BJ (cell line): ENCODE data around the gene HSBP1L1. TPM values are rescaled to one million over a fixed set of nuclear protein-coding genes. Genes with fewer than 3 reads are reported as not detected.

Experiments
- CTCF ChIA-PET: fragments of 350-600 bp; formaldehyde crosslinking; extraction: SDS; loops from one replicate; lab custom pipeline; 2021; ENCODE audit warnings: antibody characterized with exemption, inconsistent platforms; lab: Yijun Ruan, JAX
- POLR2A ChIA-PET: fragments of 300-600 bp; sonication (Branson Sonifier 250); formaldehyde crosslinking; extraction: SDS; loops from one replicate; lab custom pipeline; 2021; ENCODE audit warnings: antibody characterized with exemption; lab: Charles Lee
- DNase-seq: peaks from one replicate; pipeline ENCODE4 v3.0.0-alpha.2; 2011; ENCODE audit warnings: low read depth
- H3K27me3 ChIP-seq: 2 replicates; pipeline ENCODE4 v1.6.0; 2011; ENCODE audit warnings: low read length; ENCODE audit not compliant: control insufficient read depth, insufficient read depth
- H3K36me3 ChIP-seq: 2 replicates; pipeline ENCODE4 v1.5.1; 2011; ENCODE audit warnings: low read length; ENCODE audit not compliant: control insufficient read depth, insufficient read depth
- H3K4me3 ChIP-seq: 2 replicates; pipeline ENCODE4 v1.5.1; 2011; ENCODE audit warnings: low read depth, mild to moderate bottlenecking, control low read depth, low read length
- CTCF ChIP-seq: IDR thresholded peaks from 2 replicates; pipeline ENCODE4 v1.5.1; 2011; ENCODE audit warnings: low read depth, mild to moderate bottlenecking, control low read depth, inconsistent platforms, low read length, moderate library complexity; ENCODE audit not compliant: insufficient read depth
- polyA plus RNA-seq: library from polyadenylated mRNA; depleted of rRNA; stranded (reverse); fragments of >200 nt; gene quantifications from 2 replicates; pipeline ENCODE4 v1.2.3, GENCODE V29; 2011

The HSBP1L1 gene
- polyA plus RNA-seq, 1 experiment: 19.1 TPM

DNA sequence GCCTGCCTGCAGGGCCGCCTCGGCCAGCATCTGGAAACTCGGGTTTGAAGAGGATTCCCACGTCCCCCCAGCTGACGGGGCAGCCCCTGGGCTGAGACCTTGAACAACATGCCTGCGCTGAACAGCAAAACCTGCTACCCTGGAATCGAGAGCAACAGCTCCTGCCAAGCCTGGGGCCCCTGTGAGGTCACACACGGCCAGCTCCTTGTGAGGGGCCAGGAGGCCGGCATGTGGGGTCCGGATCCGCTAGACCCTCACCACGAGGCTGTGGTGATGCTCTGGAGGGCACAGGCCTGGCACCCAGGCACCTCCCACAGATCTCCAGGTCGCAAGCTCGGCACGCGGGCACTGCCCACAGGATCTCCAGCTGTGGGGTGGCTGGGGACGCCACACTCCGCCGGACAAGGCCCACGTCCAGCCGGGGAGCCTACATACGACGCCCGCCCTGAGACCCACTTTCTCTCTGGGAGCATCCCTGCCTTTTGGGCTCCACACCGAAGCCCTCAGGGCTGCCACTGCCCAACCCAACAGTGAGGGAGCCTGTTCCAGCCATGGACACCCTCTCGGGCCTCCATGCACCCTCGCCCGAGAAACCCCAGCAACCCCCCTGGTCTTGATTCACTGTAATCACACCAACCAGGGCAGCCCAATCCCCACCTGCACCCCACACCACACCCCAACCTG lies 47.1 kb upstream of the HSBP1L1 start:
- Histone ChIP-seq H3K27me3 (no peaks in the 10 kb centered on the region), H3K36me3 (peaks cover 20% of the 10 kb centered on the region), H3K4me3 (no peak overlapping the region)
- TF ChIP-seq CTCF: no peak
- CTCF ChIA-PET: no interaction called here
- POLR2A ChIA-PET: no interaction called here
- no peak for DNase-seq

GRCh38 chr18:79917853-79918614 lies 46.4 kb upstream of the HSBP1L1 start:
- ChIA-PET POLR2A (no interaction called here), CTCF (no interaction called here)
- Histone ChIP-seq H3K27me3 (no peaks in the 10 kb centered on the region), H3K4me3 (no peak overlapping the region), H3K36me3 (peaks cover 22% of the 10 kb centered on the region)
- no peak for DNase-seq
- TF ChIP-seq CTCF: no peak

GRCh38 chr18:79918615-79919011 lies 45.8 kb upstream of the HSBP1L1 start:
- DNase-seq: no peak
- POLR2A ChIA-PET: no interaction called here
- Histone ChIP-seq H3K27me3 (no peaks in the 10 kb centered on the region), H3K4me3 (no peak overlapping the region), H3K36me3 (peaks cover 22% of the 10 kb centered on the region)
- no peak for TF ChIP-seq CTCF
- CTCF ChIA-PET: no interaction called here

GRCh38 chr18:79919089-79919488 lies 45.4 kb upstream of the HSBP1L1 start:
- CTCF ChIA-PET: no interaction called here
- POLR2A ChIA-PET: no interaction called here
- no peak for DNase-seq
- Histone ChIP-seq H3K4me3 (no peak overlapping the region), H3K27me3 (no peaks in the 10 kb centered on the region), H3K36me3 (peaks cover 24% of the 10 kb centered on the region)
- no peak for TF ChIP-seq CTCF
